Measurements from ENCODE around the gene KBTBD13.
"Not testable (repeated sequence)": the region's sequence is repeated elsewhere in the genome, so short reads cannot be mapped to it uniquely, and the experiment has no call there.

KBTBD13 gene

GRCh38 chr15:65071381-65071811, 5.2 kb upstream of the KBTBD13 start:
- no peak for DNase-seq

DNA sequence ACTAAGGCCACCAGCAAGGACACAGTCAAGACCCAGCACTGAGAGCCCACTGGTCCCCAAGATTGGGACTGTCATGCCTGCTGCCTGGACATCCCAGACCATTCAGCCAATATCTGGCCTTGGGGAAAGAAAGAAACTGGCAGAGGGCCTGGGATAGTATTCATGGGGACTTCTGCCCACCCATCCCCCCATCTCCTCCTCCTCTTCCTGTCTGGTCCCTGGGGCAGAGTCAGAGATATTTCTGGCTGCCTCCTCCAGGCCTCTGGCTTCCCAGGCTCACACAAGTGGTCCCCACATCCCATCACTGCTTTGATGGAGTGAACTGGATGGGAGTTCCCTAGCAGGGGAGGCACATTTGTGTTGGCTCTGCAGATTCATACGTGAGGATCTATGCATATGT, 4.5 kb upstream of the KBTBD13 start:
- DNase-seq: no peak

DNA sequence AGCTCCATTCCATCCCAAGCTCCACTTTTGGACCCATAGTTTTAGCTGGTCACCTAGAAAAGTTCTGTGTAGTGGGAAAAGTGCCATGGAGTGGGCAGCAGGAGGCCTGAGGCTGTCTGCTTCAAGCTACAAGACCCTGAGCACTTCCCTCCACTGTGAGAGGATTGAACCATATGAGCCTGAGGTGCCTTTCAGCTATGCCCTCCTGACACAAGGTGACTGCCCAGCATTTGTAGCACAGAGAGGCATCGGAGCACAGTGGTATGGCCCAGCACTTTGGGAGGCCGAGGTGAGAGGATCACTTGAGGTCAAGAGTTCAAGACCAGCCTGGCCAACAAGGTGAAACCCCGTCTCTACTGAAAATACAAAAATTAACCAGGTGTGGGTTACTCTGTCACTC, 3.9 kb upstream of the KBTBD13 start:
- DNase-seq: no peak

DNA sequence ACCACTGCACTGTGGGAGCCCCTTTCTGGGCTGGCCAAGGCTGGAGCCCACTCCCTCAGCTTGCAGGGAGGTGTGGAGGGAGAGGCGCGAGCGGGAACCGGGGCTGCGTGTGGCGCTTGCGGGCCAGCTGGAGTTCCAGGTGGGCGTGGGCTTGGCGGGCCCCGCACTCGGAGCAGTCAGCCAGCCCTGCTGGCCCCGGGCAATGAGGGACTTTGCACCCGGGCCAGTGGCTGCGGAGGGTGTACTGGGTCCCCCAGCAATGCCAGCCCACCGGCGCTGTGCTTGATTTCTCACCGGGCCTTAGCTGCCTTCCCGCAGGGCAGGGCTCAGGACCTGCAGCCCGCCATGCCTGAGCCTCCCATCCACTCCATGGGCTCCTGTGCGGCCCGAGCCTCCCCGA, 1.6 kb upstream of the KBTBD13 start:
- not testable (repeated sequence) for DNase-seq

GRCh38 chr15:65075607-65076395, 745 bp upstream of the KBTBD13 start:
- not testable (repeated sequence) for DNase-seq

- DNase-seq: no peak
These were observed 890 bp downstream of the KBTBD13 start for GRCh38 chr15:65077291-65077980.

- DNase-seq: peak; percentile 27 to 41
These were observed 1.4 kb downstream of the KBTBD13 start for GRCh38 chr15:65077981-65078352.

- DNase-seq: no peak
These were observed 3.0 kb downstream of the KBTBD13 start for GRCh38 chr15:65079580-65079979.

DNA sequence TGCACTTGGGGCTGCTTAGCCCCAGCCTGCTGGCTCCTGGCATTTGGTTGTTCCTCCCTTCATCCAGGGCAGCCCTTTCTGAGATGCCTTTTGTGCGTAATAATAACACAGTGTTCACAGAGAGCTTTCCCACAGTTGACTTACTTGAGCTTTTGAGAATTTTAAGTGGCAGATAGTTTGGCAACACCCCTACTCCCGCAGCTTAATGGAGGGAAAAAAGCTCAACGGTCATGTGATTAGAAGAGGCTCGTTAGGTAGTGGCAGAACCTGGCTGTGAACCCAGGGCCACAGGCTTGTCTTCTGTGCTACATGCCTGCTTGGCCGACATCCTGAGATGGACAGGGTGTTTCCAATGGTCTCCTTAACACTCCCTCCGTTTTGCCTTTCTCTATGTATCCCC, 4.7 kb downstream of the KBTBD13 start:
- DNase-seq: no peak

DNA sequence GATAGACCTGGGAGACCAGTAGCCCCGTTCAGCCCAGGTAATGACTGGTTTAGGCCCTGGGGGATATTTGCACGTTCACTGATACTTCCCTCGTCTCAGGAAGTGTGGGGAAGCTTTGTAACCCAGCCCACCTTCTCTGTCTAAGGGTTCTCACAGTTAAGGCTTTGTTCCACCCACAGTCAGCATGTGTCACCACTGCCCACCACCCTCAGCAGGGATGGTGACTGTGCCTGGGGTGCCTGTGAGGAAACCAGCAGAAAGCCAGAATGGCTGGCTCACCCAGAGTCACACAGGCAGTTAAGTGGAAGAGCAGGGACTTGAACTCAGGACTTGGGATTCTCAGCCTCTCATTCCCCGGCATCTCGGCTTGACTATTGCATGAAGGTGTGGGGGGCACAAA, 5.2 kb downstream of the KBTBD13 start:
- no peak for DNase-seq

GRCh38 chr15:65082303-65082953, 5.9 kb downstream of the KBTBD13 start:
- no peak for DNase-seq

DNA sequence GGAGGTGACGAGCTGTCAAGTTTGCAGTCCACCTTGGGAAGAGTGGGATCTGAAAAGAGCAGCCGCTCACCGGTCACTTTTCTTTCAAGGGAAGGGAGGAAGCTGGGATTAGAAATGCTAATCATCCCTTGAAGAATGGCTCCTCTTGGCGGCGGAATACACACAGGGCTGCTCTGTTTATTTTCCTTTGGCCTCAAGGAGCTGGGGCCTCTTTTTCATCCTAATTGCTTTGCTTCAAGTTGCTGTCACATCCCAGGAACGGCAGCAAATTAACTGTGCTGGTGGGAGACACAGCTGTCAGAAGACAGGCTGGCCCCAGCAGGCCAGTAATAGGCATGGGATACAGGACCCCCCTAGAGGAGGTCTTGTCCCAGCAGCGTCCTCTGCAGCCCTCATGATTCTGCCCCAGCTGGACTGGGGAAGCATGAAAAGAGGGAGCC, 6.7 kb downstream of the KBTBD13 start:
- no peak for DNase-seq

GRCh38 chr15:65084500-65085206, 8.1 kb downstream of the KBTBD13 start:
- DNase-seq: no peak

GRCh38 chr15:65085207-65085753, 8.7 kb downstream of the KBTBD13 start:
- DNase-seq: no peak

DNA sequence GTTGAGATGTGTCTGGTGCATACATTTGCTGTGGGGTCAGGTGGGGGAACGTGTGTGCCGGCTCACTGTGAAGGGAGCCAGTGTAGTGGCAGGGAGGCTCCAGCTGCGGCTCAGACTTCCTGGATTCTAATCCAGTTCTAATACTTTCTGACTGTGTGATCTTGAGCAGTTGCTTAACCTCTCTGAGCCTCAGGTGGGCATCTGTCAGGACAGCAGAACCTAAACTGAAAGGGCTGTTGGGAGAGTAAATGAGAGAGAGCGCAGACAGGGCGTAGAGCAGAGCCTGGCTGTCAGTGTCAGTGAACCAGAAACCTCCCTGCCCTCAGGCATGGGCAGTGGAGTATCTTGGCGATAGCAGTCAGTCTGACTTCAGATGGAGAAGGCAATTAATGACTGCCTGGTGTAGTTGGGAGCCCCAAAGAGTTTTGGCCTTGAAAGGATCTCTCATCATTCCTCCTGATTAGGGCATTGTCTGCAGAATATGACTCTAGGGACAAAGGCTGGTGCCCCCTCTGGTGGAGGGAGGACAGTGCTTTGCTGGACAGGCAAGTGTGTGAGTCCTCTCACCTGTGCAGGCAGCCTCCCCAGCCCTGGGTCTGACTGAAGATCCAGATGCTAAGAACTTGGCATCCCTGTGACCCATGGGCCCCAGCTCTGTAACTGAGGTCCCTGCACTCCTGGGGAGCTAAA, 9.6 kb downstream of the KBTBD13 start:
- no peak for DNase-seq

GRCh38 chr15:65086680-65087111, 10.2 kb downstream of the KBTBD13 start:
- DNase-seq: no peak

DNA sequence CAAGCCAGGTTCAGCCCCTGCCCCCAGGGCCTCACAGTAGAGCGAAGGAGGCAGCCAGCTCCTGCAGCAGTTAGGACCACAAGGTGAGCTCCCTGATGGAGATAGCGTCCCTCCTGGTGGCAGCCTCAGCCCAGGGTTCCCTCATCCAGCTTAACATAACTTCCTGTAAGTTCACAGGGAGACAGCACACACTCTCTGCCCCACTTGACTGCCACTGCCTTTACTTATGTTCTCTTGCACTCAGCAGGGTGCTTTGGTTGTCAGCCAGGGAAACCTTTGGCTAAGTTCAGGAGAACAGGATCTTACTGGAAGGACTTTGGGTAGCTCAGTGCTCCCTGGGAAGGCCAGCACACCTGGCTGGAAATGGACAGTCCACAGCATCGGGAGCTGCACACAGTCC, 10.9 kb downstream of the KBTBD13 start:
- no peak for DNase-seq

- DNase-seq: no peak
These were observed 11.5 kb downstream of the KBTBD13 start for GRCh38 chr15:65087873-65088642.

GRCh38 chr15:65088643-65089021, 12.1 kb downstream of the KBTBD13 start:
- DNase-seq: no peak

DNA sequence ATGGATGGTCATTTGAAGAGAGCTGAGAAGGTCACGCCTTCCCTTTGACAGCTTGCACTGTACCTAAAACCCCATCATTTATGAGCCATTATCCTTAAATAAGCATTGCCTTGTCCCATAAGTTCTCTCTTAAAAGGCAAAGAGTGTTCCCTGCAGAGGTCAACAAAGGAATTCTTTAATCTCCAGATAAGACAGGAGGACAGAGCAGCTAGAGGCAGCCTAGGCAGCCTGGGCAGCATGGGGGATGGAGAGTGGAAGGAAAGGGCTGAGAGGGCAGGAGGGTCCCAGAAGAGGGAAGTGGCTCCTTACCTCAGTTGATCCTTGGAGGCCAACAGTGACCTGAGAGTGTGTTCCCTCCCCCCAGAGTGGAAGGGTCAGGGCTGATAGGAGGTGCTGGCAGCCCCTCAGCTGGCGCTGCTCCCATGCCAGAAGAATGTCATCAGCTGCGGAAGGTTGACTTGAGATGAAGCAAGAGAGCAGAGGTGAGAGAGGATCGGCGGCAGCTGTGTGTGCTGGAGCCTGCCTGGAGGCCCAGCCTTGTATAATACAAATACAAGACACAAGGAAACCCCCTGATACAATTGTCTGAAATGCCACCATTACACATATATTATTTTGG, 12.8 kb downstream of the KBTBD13 start:
- no peak for DNase-seq
